WTC11 (cell line): Measurements from ENCODE around the gene OGDH. TPM values are rescaled to one million over a fixed set of nuclear protein-coding genes. Genes with fewer than 3 reads are reported as not detected.

Source experiments
- ATAC-seq: fragments of 200-7000 bp; cut with Tn5 transposase; 2 replicates; pipeline ENCODE4 v1.10.0; 2021; ENCODE audit warnings: mild to moderate bottlenecking, moderate library complexity
- CTCF ChIA-PET: fragments of 300-600 bp; sonication (Branson Sonifier 250); formaldehyde crosslinking; loops from one replicate; lab custom pipeline; 2021; ENCODE audit warnings: antibody characterized with exemption; lab: Charles Lee
- POLR2A ChIA-PET: fragments of 350-600 bp; sonication (Branson Sonifier 250); formaldehyde crosslinking; loops from one replicate; lab custom pipeline; 2021; ENCODE audit warnings: antibody characterized with exemption; lab: Charles Lee
- DNase-seq: peaks from one replicate; pipeline ENCODE4 v3.0.0; 2021; ENCODE audit warnings: low spot score
- H3K27ac Mint-ChIP-seq: 2 replicates; pipeline ENCODE4 v1.8.0; 2021; ENCODE audit warnings: mixed read lengths
- H3K27me3 Mint-ChIP-seq: 2 replicates; pipeline ENCODE4 v1.8.0; 2021; ENCODE audit warnings: low read depth, mild to moderate bottlenecking, moderate library complexity, mixed read lengths
- H3K36me3 Mint-ChIP-seq: 2 replicates; pipeline ENCODE4 v1.8.0; 2021; ENCODE audit warnings: mixed read lengths
- H3K4me1 Mint-ChIP-seq: 2 replicates; pipeline ENCODE4 v1.8.0; 2022; ENCODE audit warnings: mixed read lengths
- H3K4me3 Mint-ChIP-seq: 2 replicates; pipeline ENCODE4 v1.8.0; 2021; ENCODE audit warnings: mild to moderate bottlenecking, moderate library complexity, mixed read lengths
- H3K9me3 Mint-ChIP-seq: 2 replicates; pipeline ENCODE4 v1.8.0; 2021; ENCODE audit warnings: mixed read lengths
- CREB1 ChIP-seq: sonication (generic); formaldehyde crosslinking; IDR thresholded peaks from 2 replicates; pipeline ENCODE4 v1.8.0; 2023; ENCODE audit warnings: mild to moderate bottlenecking, missing genetic modification reagents
- ELF4 ChIP-seq: sonication (generic); formaldehyde crosslinking; IDR thresholded peaks from 2 replicates; pipeline ENCODE4 v1.8.1; 2022; ENCODE audit warnings: low read depth, mild to moderate bottlenecking, moderate library complexity, missing genetic modification reagents
- ESRRA ChIP-seq: sonication (generic); formaldehyde crosslinking; IDR thresholded peaks from 2 replicates; pipeline ENCODE4 v1.8.1; 2022; ENCODE audit warnings: mild to moderate bottlenecking, missing genetic modification reagents, borderline replicate concordance
- ETV6 ChIP-seq: sonication (generic); formaldehyde crosslinking; IDR thresholded peaks from 2 replicates; pipeline ENCODE4 v1.8.1; 2022; ENCODE audit warnings: mild to moderate bottlenecking, missing genetic modification reagents
- GRHL2 ChIP-seq: fragments of 250-450 bp; sonication (Bioruptor Pico); IDR thresholded peaks from 2 replicates; pipeline ENCODE4 v1.8.0; 2022; ENCODE audit warnings: mild to moderate bottlenecking, moderate library complexity; ENCODE audit not compliant: insufficient replicate concordance, severe bottlenecking
- IRF2 ChIP-seq: sonication (generic); formaldehyde crosslinking; IDR thresholded peaks from 2 replicates; pipeline ENCODE4 v1.8.0; 2022; ENCODE audit warnings: low read depth, missing genetic modification reagents, borderline replicate concordance
- NFE2L1 ChIP-seq: sonication (generic); formaldehyde crosslinking; IDR thresholded peaks from 2 replicates; pipeline ENCODE4 v1.8.1; 2023; ENCODE audit warnings: missing genetic modification reagents
- PRRX2 ChIP-seq: fragments of 250-450 bp; sonication (Bioruptor Pico); IDR thresholded peaks from 2 replicates; pipeline ENCODE4 v1.8.0; 2021; ENCODE audit warnings: mild to moderate bottlenecking
- SOX15 ChIP-seq: fragments of 250-450 bp; sonication (Bioruptor Pico); IDR thresholded peaks from 2 replicates; pipeline ENCODE4 v1.9.0; 2021; ENCODE audit warnings: mild to moderate bottlenecking
- TCF7 ChIP-seq: sonication (generic); formaldehyde crosslinking; IDR thresholded peaks from 2 replicates; pipeline ENCODE4 v1.8.0; 2022; ENCODE audit warnings: mild to moderate bottlenecking, low read depth, missing genetic modification reagents, moderate library complexity
- TEAD1 ChIP-seq: sonication (generic); formaldehyde crosslinking; IDR thresholded peaks from 2 replicates; pipeline ENCODE4 v1.8.0; 2022; ENCODE audit warnings: mild to moderate bottlenecking, missing genetic modification reagents
- ZNF232 ChIP-seq: sonication (generic); formaldehyde crosslinking; IDR thresholded peaks from 2 replicates; pipeline ENCODE4 v1.8.0; 2022; ENCODE audit warnings: mild to moderate bottlenecking, missing genetic modification reagents
- total RNA-seq: library from RNA; stranded (reverse); gene quantifications from 3 replicates; pipeline ENCODE4 v1.2.3, GENCODE V29; 2021
- TF ChIP-seq, protein P1 (sequence below): fragments of 250-450 bp; sonication (Bioruptor Pico); IDR thresholded peaks from 2 replicates; pipeline ENCODE4 v1.9.0; 2021; ENCODE audit warnings: moderate library complexity, mild to moderate bottlenecking, inconsistent platforms, borderline replicate concordance
- TF ChIP-seq, protein P2 (sequence below): sonication (generic); formaldehyde crosslinking; IDR thresholded peaks from 2 replicates; pipeline ENCODE4 v1.8.0; 2023; ENCODE audit warnings: missing genetic modification reagents, mild to moderate bottlenecking, borderline replicate concordance
- TF ChIP-seq, protein P3 (sequence below): sonication (generic); formaldehyde crosslinking; IDR thresholded peaks from 2 replicates; pipeline ENCODE4 v1.8.0; 2023; ENCODE audit warnings: missing genetic modification reagents
- TF ChIP-seq, protein P4 (sequence below): sonication (generic); formaldehyde crosslinking; conservative IDR thresholded peaks from 2 replicates; pipeline ENCODE4 v1.8.1; 2023; ENCODE audit warnings: mild to moderate bottlenecking, low read depth, missing genetic modification reagents, moderate library complexity
- TF ChIP-seq, protein P5 (sequence below): fragments of 250-450 bp; sonication (Bioruptor Pico); IDR thresholded peaks from 2 replicates; pipeline ENCODE4 v2.1.2; 2022; ENCODE audit warnings: mild to moderate bottlenecking, moderate library complexity
- TF ChIP-seq, protein P6 (sequence below): sonication (generic); formaldehyde crosslinking; IDR thresholded peaks from 2 replicates; pipeline ENCODE4 v1.8.0; 2022; ENCODE audit warnings: mild to moderate bottlenecking, missing genetic modification reagents
- TF ChIP-seq, protein P7 (sequence below): sonication (generic); formaldehyde crosslinking; IDR thresholded peaks from 2 replicates; pipeline ENCODE4 v1.8.1; 2022; ENCODE audit warnings: mild to moderate bottlenecking, moderate library complexity, missing genetic modification reagents

Gene OGDH
- total RNA-seq, 1 experiment from 2014 or later = 79.6 TPM

DNA sequence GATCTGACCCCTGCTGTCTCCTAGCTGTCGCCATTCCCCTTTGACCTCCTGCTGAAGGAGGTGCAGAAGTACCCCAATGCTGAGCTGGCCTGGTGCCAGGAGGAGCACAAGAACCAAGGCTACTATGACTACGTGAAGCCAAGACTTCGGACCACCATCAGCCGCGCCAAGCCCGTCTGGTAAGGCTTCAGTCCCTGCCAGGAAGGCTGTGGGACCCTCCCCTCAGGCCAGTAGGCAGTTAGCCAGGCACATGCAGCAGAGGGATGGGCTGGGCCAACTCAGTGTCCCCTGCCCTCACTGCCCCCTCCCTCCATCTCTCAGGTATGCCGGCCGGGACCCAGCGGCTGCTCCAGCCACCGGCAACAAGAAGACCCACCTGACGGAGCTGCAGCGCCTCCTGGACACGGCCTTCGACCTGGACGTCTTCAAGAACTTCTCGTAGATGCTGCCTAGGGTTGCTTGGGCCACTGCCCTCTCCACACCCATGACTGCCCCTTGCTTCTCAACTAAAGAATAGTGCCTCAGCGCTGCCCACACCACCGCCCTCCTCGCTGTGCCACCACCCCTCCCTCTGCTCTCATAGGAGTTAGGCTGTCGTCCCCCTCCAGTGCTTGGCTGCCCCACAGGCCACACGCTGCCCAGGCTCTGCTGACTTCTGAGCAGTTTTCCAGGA, 101.3 kb downstream of the OGDH start:
- Mint-ChIP-seq H3K4me3 (no peak overlapping the region), H3K9me3 (no peaks in the 10 kb centered on the region), H3K27ac (no peak overlapping the region), H3K4me1 (no peaks in the 10 kb centered on the region), H3K36me3 (peaks cover 19% of the 10 kb centered on the region), H3K27me3 (no peaks in the 10 kb centered on the region)
- no peak for DNase-seq
- ChIA-PET CTCF (no interaction called here), POLR2A (no interaction called here)
- ATAC-seq = no peak
- TF ChIP-seq PRRX2 (CRISPR knock-in tag) (no peak), ESRRA (CRISPR knock-in tag) (no peak), GRHL2 (CRISPR knock-in tag) (no peak), CREB1 (CRISPR knock-in tag) (no peak), ELF4 (no peak), ETV6 (CRISPR knock-in tag) (no peak), NFE2L1 (no peak)
- TF ChIP-seq, protein P1, sequence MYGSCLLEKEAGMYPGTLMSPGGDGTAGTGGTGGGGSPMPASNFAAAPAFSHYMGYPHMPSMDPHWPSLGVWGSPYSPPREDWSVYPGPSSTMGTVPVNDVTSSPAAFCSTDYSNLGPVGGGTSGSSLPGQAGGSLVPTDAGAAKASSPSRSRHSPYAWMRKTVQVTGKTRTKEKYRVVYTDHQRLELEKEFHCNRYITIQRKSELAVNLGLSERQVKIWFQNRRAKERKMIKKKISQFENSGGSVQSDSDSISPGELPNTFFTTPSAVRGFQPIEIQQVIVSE = no peak
- TF ChIP-seq, protein P2, sequence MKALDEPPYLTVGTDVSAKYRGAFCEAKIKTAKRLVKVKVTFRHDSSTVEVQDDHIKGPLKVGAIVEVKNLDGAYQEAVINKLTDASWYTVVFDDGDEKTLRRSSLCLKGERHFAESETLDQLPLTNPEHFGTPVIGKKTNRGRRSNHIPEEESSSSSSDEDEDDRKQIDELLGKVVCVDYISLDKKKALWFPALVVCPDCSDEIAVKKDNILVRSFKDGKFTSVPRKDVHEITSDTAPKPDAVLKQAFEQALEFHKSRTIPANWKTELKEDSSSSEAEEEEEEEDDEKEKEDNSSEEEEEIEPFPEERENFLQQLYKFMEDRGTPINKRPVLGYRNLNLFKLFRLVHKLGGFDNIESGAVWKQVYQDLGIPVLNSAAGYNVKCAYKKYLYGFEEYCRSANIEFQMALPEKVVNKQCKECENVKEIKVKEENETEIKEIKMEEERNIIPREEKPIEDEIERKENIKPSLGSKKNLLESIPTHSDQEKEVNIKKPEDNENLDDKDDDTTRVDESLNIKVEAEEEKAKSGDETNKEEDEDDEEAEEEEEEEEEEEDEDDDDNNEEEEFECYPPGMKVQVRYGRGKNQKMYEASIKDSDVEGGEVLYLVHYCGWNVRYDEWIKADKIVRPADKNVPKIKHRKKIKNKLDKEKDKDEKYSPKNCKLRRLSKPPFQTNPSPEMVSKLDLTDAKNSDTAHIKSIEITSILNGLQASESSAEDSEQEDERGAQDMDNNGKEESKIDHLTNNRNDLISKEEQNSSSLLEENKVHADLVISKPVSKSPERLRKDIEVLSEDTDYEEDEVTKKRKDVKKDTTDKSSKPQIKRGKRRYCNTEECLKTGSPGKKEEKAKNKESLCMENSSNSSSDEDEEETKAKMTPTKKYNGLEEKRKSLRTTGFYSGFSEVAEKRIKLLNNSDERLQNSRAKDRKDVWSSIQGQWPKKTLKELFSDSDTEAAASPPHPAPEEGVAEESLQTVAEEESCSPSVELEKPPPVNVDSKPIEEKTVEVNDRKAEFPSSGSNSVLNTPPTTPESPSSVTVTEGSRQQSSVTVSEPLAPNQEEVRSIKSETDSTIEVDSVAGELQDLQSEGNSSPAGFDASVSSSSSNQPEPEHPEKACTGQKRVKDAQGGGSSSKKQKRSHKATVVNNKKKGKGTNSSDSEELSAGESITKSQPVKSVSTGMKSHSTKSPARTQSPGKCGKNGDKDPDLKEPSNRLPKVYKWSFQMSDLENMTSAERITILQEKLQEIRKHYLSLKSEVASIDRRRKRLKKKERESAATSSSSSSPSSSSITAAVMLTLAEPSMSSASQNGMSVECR (CRISPR knock-in tag) = no peak
- TF ChIP-seq, protein P3, sequence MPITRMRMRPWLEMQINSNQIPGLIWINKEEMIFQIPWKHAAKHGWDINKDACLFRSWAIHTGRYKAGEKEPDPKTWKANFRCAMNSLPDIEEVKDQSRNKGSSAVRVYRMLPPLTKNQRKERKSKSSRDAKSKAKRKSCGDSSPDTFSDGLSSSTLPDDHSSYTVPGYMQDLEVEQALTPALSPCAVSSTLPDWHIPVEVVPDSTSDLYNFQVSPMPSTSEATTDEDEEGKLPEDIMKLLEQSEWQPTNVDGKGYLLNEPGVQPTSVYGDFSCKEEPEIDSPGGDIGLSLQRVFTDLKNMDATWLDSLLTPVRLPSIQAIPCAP (CRISPR knock-in tag) = no peak
- TF ChIP-seq, protein P4, sequence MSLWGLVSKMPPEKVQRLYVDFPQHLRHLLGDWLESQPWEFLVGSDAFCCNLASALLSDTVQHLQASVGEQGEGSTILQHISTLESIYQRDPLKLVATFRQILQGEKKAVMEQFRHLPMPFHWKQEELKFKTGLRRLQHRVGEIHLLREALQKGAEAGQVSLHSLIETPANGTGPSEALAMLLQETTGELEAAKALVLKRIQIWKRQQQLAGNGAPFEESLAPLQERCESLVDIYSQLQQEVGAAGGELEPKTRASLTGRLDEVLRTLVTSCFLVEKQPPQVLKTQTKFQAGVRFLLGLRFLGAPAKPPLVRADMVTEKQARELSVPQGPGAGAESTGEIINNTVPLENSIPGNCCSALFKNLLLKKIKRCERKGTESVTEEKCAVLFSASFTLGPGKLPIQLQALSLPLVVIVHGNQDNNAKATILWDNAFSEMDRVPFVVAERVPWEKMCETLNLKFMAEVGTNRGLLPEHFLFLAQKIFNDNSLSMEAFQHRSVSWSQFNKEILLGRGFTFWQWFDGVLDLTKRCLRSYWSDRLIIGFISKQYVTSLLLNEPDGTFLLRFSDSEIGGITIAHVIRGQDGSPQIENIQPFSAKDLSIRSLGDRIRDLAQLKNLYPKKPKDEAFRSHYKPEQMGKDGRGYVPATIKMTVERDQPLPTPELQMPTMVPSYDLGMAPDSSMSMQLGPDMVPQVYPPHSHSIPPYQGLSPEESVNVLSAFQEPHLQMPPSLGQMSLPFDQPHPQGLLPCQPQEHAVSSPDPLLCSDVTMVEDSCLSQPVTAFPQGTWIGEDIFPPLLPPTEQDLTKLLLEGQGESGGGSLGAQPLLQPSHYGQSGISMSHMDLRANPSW (CRISPR knock-in tag) = no peak

DNA sequence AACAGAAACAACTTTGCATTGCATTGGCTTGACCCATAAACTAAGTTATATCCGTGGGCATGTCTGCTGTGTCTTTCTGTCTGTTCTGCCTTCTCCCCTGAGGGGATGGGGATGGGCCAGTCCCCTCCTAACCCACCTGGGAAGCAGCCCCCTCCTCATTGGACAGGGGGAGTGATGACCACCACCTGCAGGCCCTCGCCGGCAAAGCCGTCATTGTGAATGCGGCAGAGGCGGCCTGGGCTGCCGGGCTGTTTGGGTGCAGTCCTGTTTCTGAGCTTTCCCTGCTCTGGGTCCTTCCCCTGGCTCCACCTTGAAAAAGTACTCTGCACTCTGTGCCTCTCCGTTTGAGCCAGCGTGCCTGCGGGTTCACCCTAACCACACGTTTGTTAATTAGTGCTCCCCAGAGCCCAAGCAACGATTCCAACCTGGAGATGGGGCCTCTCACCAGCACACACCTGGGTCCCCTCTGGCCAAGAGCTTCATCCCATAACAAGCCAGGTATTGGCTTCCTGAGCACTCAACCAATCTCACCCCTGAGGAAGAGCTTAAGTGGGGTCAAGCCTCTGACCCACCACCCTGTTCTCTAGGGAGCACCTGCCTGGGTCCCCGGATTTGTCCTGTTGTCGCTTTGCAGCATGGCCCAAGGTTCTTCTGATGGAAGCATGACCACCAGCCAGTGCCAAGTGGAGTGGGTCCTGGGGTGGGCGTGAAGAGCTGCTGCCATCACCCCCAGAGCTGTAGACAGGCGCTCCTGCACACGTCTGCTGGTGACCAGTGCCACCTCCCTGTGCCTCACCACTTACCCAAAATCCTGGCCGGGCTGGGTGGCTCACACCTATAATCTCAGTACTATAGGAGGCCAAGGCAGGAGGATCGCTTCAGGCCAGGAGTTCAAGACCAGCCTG, 102.8 kb downstream of the OGDH start:
- ChIA-PET POLR2A (no interaction called here), CTCF (interaction anchor here (0.6 to 1.6 kb wide), 2 partner anchors 66 to 144 kb away, joined by 3 to 4 read pairs; no protein-coding TSS in a partner anchor)
- ATAC-seq (no peak), DNase-seq (no peak)
- Mint-ChIP-seq H3K27me3 (no peaks in the 10 kb centered on the region; the same call in 1 of the 2 replicates), H3K9me3 (no peaks in the 10 kb centered on the region), H3K4me1 (no peaks in the 10 kb centered on the region), H3K36me3 (peaks cover 16% of the 10 kb centered on the region), H3K4me3 (no peak overlapping the region), H3K27ac (no peak overlapping the region)
- TF ChIP-seq IRF2 (CRISPR knock-in tag) (no peak), SOX15 (no peak), ELF4 (no peak), ZNF232 (CRISPR knock-in tag) (no peak), TCF7 (CRISPR knock-in tag) (no peak), TEAD1 (CRISPR knock-in tag) (no peak)
- TF ChIP-seq, protein P5, sequence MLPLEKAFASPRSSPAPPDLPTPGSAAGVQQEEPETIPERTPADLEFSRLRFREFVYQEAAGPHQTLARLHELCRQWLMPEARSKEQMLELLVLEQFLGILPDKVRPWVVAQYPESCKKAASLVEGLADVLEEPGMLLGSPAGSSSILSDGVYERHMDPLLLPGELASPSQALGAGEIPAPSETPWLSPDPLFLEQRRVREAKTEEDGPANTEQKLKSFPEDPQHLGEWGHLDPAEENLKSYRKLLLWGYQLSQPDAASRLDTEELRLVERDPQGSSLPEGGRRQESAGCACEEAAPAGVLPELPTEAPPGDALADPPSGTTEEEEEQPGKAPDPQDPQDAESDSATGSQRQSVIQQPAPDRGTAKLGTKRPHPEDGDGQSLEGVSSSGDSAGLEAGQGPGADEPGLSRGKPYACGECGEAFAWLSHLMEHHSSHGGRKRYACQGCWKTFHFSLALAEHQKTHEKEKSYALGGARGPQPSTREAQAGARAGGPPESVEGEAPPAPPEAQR (CRISPR knock-in tag) = no peak
- TF ChIP-seq, protein P6, sequence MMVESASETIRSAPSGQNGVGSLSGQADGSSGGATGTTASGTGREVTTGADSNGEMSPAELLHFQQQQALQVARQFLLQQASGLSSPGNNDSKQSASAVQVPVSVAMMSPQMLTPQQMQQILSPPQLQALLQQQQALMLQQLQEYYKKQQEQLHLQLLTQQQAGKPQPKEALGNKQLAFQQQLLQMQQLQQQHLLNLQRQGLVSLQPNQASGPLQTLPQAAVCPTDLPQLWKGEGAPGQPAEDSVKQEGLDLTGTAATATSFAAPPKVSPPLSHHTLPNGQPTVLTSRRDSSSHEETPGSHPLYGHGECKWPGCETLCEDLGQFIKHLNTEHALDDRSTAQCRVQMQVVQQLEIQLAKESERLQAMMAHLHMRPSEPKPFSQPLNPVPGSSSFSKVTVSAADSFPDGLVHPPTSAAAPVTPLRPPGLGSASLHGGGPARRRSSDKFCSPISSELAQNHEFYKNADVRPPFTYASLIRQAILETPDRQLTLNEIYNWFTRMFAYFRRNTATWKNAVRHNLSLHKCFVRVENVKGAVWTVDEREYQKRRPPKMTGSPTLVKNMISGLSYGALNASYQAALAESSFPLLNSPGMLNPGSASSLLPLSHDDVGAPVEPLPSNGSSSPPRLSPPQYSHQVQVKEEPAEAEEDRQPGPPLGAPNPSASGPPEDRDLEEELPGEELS (CRISPR knock-in tag) = no peak
- TF ChIP-seq, protein P7, sequence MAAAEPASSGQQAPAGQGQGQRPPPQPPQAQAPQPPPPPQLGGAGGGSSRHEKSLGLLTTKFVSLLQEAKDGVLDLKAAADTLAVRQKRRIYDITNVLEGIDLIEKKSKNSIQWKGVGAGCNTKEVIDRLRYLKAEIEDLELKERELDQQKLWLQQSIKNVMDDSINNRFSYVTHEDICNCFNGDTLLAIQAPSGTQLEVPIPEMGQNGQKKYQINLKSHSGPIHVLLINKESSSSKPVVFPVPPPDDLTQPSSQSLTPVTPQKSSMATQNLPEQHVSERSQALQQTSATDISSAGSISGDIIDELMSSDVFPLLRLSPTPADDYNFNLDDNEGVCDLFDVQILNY (CRISPR knock-in tag) = no peak
